ENCODE measurements around the gene KRTAP12-1.
"Not testable (repeated sequence)": the region's sequence is repeated elsewhere in the genome, so short reads cannot be mapped to it uniquely, and the experiment has no call there.

The KRTAP12-1 gene

DNA sequence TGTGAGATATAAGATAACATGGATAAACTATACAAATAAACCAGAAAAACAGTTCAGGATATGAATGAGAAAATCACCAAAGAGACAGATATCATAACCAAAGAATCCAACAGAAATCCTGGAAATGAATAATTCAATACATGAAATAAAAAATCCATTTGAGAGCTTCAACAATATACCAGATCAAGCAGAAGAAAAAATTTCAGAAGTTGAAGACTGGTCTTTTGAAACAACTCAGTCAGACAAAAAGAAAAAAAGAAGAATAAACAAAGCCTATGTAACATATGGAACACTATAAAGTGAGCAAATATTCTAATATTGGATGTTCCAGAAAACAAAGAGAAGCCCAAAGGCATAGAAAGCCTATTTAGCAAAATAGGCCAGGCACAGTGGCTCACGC, 10.1 kb downstream of the KRTAP12-1 start:
- no peak overlapping the region for H3K4me3 ChIP-seq (replicated peaks in 1 of 2; ENCODE audit: low read depth in 2 of 2, low read length in 2 of 2)
- DNase-seq (ENCODE audit: low read depth in 2 of 2) = no peak
- TF ChIP-seq, protein P1, sequence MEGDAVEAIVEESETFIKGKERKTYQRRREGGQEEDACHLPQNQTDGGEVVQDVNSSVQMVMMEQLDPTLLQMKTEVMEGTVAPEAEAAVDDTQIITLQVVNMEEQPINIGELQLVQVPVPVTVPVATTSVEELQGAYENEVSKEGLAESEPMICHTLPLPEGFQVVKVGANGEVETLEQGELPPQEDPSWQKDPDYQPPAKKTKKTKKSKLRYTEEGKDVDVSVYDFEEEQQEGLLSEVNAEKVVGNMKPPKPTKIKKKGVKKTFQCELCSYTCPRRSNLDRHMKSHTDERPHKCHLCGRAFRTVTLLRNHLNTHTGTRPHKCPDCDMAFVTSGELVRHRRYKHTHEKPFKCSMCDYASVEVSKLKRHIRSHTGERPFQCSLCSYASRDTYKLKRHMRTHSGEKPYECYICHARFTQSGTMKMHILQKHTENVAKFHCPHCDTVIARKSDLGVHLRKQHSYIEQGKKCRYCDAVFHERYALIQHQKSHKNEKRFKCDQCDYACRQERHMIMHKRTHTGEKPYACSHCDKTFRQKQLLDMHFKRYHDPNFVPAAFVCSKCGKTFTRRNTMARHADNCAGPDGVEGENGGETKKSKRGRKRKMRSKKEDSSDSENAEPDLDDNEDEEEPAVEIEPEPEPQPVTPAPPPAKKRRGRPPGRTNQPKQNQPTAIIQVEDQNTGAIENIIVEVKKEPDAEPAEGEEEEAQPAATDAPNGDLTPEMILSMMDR (IDR thresholded peaks at IDR 0.05; ENCODE audit: low read depth, low read length) = no peak

DNA sequence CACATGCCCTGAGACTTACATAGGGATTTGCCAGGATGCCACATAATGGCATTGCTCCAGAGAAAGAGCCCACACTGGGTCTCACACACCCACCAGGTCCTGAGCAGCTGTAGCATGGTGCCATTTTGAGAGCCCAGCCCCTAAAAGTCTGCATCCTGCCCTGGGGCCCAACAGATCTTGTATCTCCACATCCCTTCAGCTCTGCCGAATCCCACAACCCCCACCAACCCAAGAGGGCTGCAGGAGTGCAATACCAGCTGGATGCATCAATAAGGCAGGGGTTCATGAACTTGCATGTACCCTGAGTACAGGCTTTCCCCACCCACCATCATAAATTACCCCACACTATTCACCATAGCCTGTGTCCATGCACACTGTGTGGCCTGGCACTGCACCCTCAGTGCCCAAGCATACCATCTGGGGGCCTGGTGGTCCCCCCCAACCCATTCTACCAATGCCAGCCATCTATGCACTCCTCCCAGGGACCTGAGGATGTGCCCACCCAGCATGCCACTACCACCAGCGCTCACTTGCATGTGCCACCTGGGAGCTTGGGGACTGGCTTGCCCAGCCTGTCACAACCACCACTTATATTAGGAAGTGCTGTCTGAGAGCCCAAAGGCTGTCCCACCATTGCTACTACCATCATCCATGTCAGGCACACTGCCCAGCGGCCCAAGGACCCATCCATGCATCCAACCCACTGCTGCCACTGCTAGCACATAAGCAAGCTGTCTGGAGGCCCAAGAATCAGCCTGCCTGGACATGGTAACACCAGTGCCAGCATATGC, 11.1 kb downstream of the KRTAP12-1 start:
- TF ChIP-seq, protein P1 (IDR thresholded peaks at IDR 0.05; ENCODE audit: low read depth, low read length) = no peak
- H3K4me3 ChIP-seq (replicated peaks in 1 of 2; ENCODE audit: low read depth in 2 of 2, low read length in 2 of 2) = no peak overlapping the region
- DNase-seq (ENCODE audit: low read depth in 2 of 2) = no peak

DNA sequence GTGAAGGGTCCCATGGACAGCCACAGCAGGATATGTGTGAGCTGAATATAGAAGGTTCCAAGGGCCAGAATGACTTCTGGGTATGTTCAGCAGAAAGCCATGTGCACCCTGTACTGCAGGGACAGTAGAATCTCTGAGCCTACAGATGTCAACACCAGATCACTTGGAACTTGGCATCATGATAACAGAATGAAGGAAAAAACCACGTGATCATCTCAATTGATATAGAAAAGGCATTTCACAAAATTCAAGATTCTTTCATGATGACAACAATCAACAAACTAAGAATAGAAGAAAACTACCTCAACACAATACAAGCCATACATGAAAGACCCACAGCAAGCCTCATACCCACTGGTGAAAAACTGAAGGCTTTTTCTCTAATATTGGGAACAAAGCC, 14.4 kb downstream of the KRTAP12-1 start:
- TF ChIP-seq, protein P1 (IDR thresholded peaks at IDR 0.05; ENCODE audit: low read depth, low read length) = no peak
- H3K4me3 ChIP-seq (replicated peaks in 1 of 2; ENCODE audit: low read depth in 2 of 2, low read length in 2 of 2) = no peak overlapping the region
- no peak for DNase-seq (ENCODE audit: low read depth in 2 of 2)

DNA sequence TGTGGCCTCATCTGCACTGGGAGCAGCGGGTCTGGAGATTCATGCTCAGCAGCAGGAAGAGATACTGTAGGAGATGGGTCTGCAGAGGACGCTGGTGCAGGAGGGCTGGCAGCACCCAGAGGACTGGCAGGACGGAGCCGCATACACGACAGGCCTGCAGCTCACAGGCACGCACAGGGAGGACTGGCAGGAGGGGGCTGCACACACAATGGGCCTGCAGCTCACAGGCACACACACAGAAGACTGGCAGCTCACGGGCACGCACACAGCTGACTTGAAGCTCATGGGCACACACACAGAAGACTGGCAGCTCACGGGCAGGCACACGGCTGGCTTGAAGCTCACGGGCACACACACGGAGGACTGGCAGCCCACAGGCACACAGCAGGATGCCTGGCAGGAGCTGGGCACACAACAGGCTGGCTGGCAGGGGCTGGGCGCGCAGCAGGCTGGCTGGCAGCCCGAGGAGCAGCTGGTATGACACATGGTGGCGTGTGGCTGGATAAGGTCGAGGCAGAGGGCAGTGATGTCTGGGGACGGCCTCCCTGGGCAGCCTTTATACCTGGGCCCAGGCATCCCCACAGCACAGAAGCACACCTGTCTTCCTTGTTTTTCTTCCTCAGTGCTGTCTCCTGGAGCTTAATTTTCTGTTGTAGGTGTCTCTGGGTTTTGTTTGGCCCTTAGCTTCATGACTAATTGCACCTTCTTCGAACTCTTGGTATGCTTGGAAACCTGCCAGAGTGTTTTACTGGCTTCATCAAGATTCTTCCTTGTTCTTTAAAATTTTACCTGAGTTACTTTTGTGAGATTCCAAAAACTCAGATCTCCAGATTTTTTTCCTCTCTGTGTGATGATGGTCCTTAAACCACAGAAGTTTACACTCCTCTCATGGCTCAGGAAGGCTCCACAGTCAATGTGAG, 15.3 kb downstream of the KRTAP12-1 start, which contains the start of gene KRTAP12-2:
TSS of gene KRTAP12-2 (minus strand) at position 527 of the 920 bp plus-strand sequence. CDS start at position 486, 41 bp downstream.
- DNase-seq (ENCODE audit: low read depth in 2 of 2) = no peak
- TF ChIP-seq, protein P1 (IDR thresholded peaks at IDR 0.05; ENCODE audit: low read depth, low read length) = no peak
- H3K4me3 ChIP-seq (replicated peaks in 1 of 2; ENCODE audit: low read depth in 2 of 2, low read length in 2 of 2) = no peak within 1 kb of the TSS

DNA sequence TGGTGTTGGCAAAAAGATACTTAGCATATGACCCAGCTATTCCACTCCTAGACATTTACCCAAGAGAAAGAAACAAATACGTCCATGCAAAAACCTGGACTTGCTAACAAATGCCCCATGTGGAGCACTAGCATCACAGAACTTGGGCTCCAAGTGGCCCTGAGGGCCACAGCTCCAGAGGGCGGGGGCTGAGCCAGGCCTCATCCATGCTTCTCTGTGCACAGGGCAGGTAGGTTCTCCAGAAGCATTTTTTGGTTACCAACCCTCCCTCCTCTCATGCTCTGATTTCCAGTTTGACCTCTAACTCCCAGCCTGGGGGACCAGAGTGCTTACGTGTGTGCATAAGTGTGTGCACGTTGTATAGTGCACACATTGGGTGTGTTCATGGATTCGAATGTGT, 17.3 kb downstream of the KRTAP12-1 start:
- DNase-seq (ENCODE audit: low read depth in 2 of 2) = no peak
- no peak overlapping the region for H3K4me3 ChIP-seq (replicated peaks in 1 of 2; ENCODE audit: low read depth in 2 of 2, low read length in 2 of 2)
- TF ChIP-seq, protein P1 (IDR thresholded peaks at IDR 0.05; ENCODE audit: low read depth, low read length) = no peak

DNA sequence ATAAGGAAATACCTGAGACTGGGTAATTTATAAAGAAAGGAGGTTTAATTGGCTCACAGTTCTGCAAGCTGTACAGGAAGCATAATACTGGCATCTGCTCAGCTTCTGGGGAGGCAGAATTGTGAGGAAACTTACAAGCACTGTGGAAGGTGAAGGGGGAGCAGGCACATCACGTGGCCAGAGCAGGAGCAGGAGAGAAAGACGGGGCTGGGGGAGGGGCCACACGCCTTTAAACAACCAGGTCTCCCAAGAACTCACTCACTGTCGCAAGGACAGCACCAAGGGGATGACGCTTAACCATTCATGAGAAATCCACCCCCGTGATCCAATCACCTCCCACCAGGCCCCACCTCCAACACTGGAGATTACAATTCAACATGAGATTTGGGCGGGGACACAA, 20.4 kb downstream of the KRTAP12-1 start:
- DNase-seq (ENCODE audit: low read depth in 2 of 2); H3K4me3 ChIP-seq (replicated peaks in 1 of 2; ENCODE audit: low read depth in 2 of 2, low read length in 2 of 2): not testable (repeated sequence)

Measured in cardiac fibroblast (primary cell).